GM21529 (cell line): Measurements from ENCODE around the gene DTYMK.

Experiments
- ATAC-seq: cut with Tn5 transposase; IDR thresholded peaks from one replicate; pipeline ENCODE4 v1.9.1; 2021; ENCODE audit not compliant: unreplicated experiment

DTYMK gene

DNA sequence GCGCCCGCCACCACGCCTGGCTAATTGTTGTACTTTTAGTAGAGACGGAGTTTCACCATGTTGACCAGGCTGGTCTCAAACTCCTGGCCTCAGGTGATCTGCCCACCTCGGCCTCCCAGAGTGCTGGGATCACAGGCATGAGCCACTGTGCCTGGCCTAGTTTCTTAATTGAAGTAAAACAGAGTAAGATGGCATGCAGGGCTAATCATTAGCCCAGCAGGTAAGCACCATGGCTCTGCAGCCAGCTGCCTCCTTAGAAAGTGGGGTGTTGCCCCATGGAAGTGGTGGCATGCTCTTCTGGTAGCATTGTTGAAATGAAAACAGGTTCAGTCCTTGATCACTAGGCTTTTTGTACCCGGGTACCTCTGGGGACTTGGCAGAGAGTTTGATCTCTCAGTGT, 36.7 kb downstream of the DTYMK start:
- no peak for ATAC-seq

- ATAC-seq = no peak
Measured at GRCh38 chr2:241649404-241649803, 37.2 kb downstream of the DTYMK start.

GRCh38 chr2:241648453-241648852, 38.2 kb downstream of the DTYMK start:
- no peak for ATAC-seq

GRCh38 chr2:241645915-241646645, 40.5 kb downstream of the DTYMK start:
- ATAC-seq = no peak

- no peak for ATAC-seq
Measured at GRCh38 chr2:241645056-241645914, 41.3 kb downstream of the DTYMK start.

- no peak for ATAC-seq
Measured at GRCh38 chr2:241641631-241642030, 45.0 kb downstream of the DTYMK start.

GRCh38 chr2:241640165-241640795, 46.3 kb downstream of the DTYMK start:
- no peak for ATAC-seq

DNA sequence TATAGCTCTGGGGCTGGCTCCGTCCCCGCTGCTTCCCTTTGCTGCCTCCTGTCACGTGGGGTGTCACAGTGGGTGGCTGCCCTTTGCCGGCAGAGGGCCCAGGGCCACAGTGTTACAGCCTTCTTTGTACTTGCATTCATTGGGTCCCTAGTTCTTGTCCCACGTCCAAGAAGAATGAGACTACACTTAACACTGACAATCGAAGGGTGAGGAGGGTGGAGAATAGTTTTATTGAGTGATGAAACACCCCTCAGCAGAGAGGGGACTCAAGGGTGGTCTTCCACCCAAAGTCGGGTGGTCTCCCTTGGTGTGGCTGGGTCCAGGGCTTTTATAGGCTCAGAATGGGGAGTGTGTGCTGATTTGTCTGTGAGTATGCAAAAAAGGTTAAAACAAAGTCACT, 47.2 kb downstream of the DTYMK start:
- no peak for ATAC-seq

- no peak for ATAC-seq
Measured at GRCh38 chr2:241638940-241639339, 47.7 kb downstream of the DTYMK start.

DNA sequence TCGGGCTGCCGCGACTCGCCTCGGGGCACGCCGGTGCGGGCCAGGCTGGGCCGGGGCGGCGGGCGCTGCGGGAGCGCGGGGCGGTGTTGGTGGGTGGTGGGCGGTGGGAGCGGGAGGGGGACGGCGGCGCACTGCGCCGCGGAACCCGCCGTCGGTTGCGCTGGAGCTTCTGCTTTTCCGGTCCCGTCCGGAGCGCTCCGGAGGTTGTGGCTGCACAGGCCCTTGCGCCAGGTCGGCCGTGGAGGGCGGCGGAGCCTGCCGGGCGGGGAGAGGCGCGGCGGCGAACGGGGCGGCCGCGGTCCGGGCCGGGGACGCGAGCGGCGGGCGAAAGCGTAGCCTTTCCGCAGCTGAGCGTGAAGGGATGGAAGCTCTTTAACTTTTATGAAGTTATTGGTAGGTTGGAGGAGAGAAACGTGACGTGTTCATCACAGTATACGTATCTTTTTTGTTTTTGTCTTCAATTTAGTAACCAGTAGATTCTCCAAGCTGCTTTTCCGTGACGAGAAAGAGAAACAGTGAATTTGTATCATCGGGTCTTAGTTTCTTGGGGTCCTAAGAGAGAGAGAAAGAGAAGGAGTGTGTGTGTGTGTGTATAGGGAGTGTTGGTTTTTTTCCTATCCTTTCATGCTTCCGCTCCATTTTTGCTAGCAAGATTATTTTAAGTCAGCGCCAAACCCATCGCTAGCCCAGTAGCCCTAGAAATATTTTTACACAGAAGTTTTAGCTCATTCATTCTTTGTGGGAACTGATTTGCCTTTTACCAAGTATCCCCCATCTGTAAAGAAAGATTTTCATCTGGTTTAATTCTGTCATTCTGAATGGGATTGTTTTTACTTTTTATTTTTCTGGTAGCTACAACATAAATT, 48.6 kb downstream of the DTYMK start:
- ATAC-seq = peak; percentile 23

GRCh38 chr2:241637018-241637794, 49.4 kb downstream of the DTYMK start, which contains the start of the genes ATG4B and THAP4:
ATG4B (plus strand) TSS chr2:241637693; CDS start chr2:241637715, 22 bp downstream.
THAP4 (minus strand) TSS chr2:241637158; CDS start chr2:241637017, 141 bp downstream.
- ATAC-seq = peak; percentile 60

DNA sequence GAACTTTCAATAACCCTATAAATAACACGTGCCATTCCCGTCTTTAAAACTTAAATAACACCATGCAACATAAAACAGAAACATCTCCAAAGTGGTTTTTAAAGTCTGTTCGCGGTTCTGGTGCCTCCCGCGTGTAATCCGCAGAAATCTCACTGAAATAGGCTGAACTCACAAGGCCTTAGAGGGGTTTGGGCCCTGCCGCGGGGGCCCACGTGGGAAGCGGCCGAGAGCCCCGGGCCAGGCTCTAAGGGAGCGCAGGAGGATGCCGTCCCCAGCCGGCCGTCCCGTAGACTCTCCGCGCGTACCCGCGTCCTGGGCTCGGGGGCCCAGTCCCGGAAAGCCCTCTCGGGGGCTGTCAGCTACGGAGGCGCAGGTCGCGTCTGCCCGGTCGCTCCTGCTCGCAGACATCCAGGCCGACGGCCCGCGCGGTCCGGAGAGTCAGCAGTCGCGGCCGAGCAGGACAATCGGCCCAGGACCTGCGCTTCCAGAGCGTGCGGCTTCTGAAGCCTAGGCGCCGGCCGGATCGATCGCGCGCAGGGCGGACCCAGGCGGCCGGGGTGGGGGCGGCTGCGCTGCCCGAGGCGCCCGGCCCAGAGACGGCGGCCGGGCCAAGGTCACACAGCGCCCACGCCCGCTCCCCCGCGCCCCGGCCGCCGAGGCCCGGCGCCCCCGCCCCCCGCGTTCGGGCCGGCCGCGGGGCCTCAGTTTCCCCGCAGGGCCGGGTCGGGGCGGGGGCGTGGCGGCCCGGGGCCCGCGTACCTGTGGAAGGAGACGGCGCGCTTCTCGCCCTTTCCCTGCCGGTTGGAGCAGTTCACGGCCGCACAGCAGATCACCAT, 50.2 kb downstream of the DTYMK start:
- ATAC-seq = peak; percentile 36

- ATAC-seq = no peak
Measured at GRCh38 chr2:241635756-241636155, 50.9 kb downstream of the DTYMK start.

DNA sequence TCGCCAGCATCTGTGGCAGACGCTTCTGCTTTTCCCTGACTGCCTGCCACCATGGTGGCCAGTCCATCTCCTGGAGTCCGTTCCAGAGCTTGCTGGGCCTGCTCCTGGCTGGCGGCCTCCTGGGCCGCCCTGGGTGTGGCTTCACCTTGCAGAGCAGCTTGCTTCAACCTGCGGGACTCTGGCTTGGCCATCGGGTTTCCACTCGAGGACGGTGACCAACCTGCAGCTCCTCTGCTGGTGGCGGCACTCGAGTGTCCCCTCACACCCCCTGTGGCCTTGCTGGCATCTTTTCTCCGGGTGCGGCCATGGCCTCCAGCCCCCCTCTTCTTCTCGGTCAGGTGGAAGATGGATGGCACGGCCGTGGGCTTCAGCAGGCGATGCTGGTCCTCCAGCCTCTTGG, 53.1 kb downstream of the DTYMK start:
- no peak for ATAC-seq

GRCh38 chr2:241632478-241633325, 53.9 kb downstream of the DTYMK start:
- ATAC-seq = no peak

DNA sequence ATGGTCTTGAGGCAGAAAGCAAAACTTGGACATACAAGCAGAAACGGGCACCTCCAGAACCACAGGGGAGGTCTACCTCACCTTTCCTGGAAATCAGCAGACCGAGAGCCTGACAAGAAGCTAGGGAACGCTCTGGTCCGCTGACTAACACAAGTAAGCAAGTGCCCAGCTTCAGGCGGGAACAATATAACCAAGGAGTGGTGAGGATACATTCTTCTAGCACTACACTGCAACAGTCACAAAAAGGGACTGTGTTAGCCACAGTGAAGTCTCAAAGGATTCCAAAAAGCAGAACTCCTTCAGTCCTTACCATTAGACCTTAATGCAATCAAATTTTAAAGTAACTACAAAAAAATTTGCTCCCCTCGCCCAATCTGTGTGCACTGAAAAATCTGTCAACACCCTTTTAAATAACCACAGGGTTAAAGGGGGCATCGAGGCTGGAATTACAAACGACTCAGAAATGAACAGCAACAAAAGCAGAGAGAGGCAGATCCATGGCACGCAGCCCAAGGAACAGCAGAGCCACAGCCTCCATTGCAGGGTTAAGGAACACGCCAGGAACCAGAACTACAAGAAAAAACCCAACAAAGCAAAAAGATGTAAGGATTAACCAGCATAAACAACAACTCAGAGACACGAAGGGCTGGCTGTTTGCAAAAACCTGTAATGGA, 56.7 kb downstream of the DTYMK start:
- no peak for ATAC-seq

- ATAC-seq = no peak
Measured at GRCh38 chr2:241627675-241628074, 58.9 kb downstream of the DTYMK start.
